Mammary epithelial cell (primary cell): ENCODE data around the gene SIL1.

Experiments
- CTCF ChIP-seq, 2 donors: IDR thresholded peaks in 1 of 2; conservative IDR thresholded peaks in 1 of 2; 2 replicates each; pipeline ENCODE4 v1.5.1; 2011 to 2012; ENCODE audit warnings: inconsistent platforms in 2 of 2, low read length in 2 of 2, mild to moderate bottlenecking in 2 of 2, control low read depth in 1 of 2, low read depth in 1 of 2; ENCODE audit not compliant: insufficient read depth in 1 of 2; ENCODE audit errors: extremely low read depth in 1 of 2
- EZH2 ChIP-seq: IDR thresholded peaks from 2 replicates; pipeline ENCODE4 v1.6.1; 2012; ENCODE audit warnings: low read length, inconsistent platforms, borderline replicate concordance

DNA sequence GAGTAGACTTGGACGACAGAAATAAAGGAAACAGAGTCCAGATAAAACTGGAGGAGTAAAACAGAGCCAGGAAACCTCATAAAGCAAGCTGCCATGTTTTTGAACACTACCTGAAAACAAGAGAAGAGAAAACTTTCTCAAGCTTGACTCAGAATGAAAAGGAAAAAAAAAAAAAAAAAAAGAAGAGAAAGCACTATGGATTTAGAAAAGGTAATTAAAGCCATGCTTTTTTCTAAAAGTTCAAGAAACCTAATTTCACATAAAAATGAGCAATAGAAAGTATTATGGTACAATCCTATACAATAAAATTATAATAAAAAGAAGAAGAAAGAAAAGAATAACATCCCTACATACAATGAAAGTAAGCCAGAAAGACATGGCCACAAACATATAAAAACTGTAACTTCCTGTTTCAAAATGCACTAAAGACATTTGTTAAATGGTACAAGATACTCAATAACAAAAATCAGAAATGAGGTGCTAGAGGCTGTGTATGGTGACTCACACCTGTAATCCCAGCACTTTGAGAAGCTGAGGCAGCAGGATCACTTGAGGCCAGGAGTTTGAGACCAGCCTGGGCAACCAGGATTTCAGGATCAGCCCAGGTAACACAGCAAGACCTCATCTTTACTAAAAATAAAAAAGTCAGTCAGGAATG, 129.5 kb downstream of the SIL1 start:
- no peak for TF ChIP-seq CTCF (conservative IDR thresholded peaks at IDR 0.05 in 1 of 2, IDR thresholded peaks at IDR 0.05 in 1 of 2; ENCODE audit: extremely low read depth in 1 of 2, insufficient read depth in 1 of 2, low read depth in 1 of 2, low read length in 2 of 2)
- TF ChIP-seq EZH2: no peak
